T-helper 9 cell (primary cell): ENCODE results near the gene POLR3F.
"Not testable (repeated sequence)": the region's sequence is repeated elsewhere in the genome, so short reads cannot be mapped to it uniquely, and the experiment has no call there.

Experiments used
- DNase-seq: peaks from one replicate; pipeline ENCODE4 v3.0.0-alpha.2; 2020
- total RNA-seq, 2 donors: gene quantifications; one replicate each; lab custom pipeline; 2026; lab: John Stamatoyannopoulos, UW

Gene POLR3F, protein sequence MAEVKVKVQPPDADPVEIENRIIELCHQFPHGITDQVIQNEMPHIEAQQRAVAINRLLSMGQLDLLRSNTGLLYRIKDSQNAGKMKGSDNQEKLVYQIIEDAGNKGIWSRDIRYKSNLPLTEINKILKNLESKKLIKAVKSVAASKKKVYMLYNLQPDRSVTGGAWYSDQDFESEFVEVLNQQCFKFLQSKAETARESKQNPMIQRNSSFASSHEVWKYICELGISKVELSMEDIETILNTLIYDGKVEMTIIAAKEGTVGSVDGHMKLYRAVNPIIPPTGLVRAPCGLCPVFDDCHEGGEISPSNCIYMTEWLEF
- 19.1 to 27.4 reads per million in 2 donors for total RNA-seq

DNA sequence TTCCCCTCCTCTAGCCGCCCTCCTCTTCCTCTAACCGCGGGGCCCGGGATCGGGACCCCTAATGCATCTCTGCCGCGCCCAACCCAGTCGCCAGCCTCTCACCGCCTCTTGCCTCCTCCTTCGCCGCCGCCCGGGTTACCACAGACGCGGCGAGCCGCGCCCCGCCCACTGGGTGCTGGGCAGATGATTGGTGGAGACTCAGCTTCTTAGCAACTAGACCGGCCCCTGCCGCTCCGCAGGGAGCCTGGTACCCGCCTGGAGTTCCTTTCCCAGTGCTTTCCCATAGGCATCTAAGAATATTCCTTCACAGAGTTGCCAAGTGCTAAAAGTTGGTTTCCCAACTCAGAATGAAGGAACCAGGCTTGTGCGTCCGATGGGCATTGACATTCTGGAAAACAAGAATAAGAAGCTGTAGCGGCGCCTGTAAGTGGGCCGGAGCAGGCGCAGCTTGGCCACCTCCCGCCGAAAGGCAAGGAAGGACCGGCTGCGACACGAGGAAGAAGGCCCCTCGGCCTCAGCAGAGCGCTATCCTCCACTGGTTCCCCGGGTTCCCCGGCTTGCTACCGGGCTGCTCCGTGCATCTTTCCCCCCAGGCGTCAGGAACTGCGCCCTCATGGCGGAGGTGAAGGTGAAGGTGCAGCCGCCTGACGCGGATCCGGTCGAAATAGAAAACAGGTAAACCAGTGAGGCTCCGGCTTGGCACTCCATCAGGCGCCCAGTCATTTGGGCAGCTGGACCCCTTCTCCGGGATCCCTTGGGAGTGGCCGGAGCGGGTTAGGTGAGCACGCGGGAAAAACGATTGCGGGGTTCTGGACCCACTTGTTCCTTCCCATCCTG, at the start of gene POLR3F, which contains the start of gene DZANK1:
Gene POLR3F (plus strand): TSS at position 497 of the 837 bp plus-strand sequence. CDS start 117 bp downstream, at position 614.
Gene DZANK1 (minus strand): TSS at position 137 of the 837 bp plus-strand sequence. CDS start 1,672 bp downstream, outside the sequence.
- peak; percentile 87 for DNase-seq

DNA sequence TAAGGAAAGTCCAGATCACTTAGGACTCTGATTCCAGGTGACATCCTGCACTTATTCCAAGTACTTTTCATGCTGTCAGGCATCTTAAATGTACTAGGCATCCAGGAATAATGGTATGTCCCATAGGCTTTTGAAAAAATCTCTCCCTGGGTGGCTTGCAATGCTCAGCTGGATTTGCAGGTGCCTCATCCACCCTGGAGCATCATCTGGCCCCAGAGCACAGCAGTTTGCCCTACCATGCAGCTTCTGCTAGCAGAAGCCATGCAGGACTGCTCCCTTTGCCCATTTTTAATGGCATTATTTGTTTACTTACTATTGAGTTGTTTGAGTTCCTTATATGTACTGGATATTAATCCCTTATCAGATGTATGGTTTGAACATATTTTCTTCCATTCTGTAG, 45.6 kb upstream of the POLR3F start:
- DNase-seq: no peak

DNA sequence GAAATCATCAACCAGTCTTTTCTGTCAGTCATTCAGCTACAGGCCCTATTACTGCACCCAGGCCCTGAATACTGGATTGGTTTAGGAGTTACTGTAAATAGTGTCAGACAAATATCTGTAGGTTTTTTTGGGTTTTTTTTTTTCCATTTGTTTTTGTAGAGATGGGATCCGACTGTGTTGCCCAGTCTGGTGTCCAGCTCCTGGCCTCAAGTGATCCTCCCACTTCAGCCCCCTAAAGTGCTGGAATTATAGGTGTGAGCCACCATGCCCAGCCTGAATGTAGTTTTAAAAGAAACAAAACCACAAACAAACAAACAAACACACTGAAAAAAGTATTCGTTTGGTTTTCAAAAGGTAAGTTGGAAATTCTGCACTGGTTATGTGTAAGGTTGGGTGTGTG, 40.0 kb upstream of the POLR3F start:
- no peak for DNase-seq

DNA sequence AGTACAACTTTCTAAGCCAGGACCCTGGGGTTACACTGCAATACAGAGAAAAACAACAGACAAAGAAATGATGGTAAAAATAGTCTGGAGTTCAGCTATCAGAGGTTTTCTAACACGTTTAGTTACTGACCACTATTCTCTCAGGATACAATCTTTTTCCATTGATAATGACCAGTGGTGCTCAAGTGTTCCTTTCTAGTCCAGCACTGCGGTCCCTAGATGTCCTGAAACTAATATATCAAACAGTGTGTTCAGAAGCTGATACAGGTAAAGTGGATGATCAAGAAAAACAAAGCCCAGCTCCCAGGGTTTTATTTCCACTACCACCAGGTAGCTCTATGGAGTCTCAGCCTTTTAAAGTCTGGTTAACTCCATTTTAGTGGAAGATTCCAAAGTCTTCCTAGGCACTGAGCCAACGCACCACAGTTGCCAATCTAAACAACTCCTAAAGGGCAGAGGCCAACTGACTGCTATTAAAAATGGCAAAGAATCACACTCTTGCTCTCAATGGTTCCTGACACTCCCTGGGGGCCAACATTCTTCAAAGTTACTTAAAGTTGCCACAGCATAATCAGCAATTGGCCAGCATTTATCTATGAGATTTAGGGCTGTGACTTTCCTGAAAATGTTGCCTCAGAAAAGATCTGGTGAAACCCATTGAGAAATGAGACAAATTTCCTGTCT, 38.6 kb upstream of the POLR3F start:
- no peak for DNase-seq

DNA sequence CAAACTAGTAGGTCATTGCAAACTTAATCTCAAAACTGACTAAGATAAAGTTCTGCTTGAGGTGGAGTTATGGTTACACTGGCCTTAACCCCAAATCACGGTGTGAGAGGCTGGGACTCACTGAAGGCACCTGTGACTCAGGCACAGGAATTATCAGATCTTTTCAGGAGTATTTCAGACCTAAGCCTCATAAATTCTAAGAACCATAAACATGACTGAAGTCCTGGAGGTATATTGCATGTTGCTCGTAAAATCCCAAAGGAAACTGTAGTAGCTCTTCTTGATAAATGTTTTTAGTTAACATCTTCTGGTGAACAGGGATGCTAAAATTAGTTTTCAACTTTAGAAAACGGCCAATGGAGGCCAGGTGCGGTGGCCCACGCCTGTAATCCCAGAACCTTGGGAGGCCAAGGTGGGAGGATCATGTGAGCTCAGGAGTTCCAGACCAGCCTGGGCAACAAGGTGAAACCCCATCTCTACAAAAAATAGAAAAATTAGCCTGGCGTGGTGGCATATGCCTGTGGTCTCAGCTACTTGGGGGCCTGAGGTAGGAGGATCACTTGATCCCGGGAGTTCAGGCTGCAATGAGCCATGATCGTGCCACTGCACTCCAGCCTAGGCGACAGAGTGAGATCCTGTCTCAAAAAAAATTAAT, 36.9 kb upstream of the POLR3F start:
- no peak for DNase-seq

DNA sequence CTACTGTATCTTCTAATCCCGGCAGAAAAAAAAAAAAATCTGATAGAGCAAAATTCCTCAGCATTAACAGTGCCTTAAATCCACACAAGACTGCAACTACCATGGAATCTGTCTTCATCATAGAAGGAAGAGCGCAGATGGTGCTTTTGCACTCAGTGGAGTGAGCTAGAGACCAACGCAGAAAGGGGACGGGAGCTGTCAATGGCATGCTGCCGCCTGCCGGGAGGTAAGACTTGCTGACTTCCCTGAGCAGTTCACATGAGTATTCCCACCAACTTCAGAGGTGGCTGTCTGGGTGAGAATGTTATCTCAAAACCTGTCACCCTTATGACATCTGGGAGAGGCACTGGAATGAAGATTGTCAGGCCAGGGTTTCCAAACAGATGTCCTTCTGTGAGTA, 36.0 kb upstream of the POLR3F start:
- no peak for DNase-seq

DNA sequence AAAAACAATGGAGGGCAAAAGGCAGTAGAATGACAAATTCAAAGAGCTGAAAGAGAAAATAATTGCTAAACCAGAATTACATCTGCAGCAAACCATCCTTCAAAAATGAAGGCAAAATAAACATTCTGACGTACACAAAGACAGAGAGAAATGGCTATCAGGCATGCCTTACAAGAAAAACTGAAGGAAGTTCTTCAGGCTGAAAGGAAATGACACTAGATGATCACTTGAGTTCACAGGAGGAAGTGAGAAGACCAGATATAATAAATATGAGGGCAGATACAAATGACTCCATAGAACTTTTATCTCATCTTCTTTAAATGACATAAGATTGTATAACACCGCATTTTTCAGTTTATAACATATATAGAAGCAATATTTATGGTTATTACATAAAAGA, 30.3 kb upstream of the POLR3F start:
- no peak for DNase-seq

DNA sequence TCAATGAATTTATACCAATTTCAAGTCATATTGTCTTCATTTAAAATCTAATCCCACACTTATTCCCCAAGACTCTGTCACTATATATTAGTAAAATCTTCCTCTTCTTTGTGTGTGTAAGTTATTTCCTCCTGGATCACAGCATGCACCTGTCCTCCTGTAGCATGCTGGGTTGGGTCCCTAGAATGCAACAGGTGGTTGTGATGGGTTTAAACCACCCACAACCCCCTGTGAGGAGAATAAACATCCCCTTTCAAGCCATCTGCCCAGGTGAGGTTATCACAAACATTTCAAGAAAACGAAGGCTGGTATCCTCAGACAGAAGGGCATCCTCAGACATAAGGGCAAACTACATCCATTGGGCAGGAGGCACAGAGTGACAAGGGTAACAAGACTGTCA, 26.8 kb upstream of the POLR3F start:
- no peak for DNase-seq

DNA sequence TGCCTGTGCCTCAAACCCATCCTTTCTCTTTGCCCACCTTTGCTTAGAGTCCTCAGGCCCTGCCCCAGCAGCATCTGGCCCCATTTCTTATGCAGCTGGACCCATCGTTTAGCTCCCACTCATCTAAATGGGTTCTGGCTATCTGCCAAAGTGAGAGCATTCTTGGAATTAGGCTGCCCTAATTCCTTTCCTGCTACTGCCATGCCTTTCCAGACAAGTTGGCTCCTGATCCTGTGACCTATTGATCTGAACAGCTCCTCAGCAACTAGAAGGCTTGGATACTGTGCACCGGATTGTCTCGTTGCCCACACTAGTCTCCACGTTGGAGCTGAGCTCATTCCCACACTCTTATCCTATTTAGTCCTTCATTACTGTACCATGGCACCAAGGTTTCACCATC, 23.3 kb upstream of the POLR3F start:
- DNase-seq: no peak

DNA sequence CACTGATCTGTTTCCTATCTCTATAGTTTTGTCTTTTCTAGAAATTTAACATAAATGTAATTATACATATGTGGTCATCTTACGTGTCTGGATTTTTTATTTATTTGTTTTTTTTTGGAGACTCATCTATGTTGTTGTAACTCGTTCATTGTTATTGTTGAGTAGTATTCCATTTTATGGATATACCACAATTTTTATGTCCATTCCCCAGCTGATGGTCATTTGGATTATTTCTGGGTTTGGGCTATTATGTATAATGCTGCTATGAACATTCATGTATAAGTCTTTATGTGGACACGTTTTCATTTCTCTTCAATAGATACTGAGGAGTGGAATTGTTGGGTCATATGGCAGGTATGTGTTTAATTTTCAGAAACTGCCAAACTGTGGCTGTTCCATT, 10.6 kb upstream of the POLR3F start:
- no peak for DNase-seq

DNA sequence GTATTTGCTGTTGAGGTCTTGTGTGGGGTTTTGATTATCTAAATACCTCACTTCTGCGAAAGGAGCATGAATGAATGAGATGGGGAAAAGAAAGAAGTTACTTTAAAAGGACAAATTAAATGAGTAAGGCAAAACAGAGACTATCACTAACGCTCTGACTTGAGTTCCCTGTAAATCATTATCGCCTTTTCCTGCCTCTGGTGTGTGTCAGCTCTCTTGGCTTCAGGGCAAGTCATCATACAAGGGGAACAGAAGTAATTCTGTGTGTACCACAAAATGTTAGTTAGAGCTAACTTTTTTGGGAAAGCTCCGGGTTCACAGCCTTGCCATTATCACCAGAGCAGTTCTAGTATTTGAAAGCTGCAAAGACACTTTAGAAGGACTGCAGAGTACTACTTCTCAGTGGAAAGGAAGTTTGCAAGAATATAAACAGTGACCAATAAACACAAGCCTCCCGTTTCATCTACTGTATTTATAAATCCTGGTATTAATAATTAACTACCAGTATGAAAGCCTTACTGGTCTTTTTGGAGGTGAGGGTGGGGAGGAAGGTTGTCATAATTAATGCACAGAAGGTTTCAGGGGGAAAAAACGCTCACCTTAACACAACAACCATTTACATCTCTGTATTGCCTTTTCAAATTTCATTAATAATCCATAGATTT, 1.5 kb upstream of the POLR3F start:
- DNase-seq: no peak

DNA sequence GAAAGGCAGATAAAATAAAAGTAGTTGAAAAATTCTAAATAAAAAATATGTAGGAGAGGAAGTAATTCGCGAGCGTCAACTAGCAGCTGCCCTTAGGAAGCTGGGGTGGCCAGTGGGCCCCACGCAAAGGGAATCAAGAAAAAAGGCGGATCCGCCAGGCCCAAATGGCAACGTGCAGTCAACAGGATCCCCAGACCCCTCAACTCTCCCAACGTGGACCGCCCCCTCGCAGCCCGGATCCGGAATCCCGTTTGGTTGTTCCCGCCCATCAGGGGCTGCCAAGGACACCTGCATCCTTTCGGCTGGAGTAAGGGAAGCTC, 656 bp upstream of the POLR3F start:
- DNase-seq: no peak

DNA sequence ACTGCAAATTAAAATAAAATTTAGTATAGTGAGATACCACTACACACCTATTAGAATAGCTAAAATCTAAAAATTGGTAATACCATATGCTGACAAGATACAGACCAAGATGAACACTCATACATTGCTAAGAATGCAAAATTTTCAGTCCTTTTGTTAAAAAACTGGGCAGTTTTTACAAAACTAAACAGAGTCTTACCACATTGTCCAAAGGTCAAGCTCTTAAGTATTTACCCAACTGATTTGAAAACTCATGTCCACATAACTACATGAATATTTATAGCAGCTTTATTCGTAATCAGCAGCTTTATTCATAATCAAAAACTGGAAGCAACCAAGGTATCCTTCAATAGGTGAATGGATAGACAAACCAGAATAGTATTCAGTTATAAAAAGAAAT, 10.0 kb downstream of the POLR3F start:
- no peak for DNase-seq

DNA sequence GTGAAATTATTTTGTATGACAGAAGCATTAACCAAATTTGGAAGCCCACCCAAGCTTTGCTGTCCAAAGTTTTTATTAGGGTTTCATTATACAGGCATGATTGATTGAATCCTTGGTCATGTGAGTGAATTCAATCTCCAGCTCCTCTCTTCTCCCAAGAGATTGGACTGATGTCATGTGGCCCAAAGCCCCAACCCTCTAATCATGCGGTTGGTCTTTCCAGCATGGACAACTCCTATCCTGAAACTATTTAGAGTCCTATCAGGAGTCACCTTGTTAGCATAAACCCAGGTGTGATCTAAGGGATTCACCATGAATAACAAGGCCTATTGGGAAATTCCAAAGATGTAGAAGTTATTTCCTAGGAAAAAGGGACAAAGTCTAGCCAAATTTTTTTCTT, 10.6 kb downstream of the POLR3F start:
- no peak for DNase-seq

DNA sequence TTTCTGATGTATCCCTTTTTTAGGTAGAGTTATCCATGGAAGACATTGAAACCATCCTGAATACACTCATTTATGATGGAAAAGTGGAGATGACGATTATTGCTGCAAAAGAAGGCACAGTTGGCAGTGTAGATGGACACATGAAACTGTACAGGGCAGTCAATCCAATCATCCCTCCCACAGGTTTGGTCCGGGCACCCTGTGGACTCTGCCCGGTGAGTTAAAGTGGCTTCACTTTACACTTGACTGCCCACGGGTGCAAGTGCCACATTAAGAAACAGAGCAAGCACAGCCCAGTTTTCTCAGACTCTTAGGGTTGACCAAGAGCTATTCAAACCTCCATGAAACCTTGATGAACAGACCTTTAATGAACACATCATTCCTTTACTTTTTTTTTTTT, 14.4 kb downstream of the POLR3F start:
- DNase-seq: no peak

DNA sequence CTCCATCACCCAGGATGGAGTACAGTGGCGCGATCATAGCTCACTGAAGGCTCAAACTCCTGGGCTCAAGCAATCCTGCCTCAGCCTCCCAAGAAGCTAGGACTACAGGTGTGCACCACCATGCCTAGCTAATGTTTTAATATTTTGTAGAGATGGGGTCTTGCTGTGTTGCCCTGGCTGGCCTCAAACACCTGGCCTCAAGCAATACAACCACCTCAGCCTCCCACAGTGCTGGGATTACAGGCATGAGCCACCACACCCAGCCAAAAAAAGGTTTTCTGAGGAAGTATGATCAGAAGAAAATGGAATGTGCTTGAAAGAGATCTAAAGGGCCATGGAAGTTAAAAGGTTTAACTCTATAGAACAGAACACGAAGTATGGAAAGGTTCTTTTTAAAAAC, 21.1 kb downstream of the POLR3F start:
- DNase-seq: no peak

DNA sequence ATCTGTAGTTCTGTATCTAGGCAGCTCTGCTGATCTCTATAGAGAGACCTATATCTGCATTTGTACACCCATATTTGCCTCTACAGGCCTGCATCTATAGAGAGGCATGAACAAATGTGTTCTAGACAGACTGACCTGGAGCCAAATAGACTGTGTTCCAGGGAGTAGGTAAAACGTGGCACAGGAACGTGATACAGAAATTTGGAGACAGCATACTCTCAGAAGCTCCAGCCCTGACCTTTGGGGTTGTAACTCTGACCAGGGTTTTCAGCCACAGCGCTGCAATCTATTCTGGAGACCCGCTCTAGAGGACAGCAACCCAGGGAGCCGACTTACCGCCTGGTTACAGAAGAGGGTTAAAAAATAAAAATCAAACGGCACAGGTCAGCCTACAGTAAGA, 28.9 kb downstream of the POLR3F start:
- DNase-seq: no peak

DNA sequence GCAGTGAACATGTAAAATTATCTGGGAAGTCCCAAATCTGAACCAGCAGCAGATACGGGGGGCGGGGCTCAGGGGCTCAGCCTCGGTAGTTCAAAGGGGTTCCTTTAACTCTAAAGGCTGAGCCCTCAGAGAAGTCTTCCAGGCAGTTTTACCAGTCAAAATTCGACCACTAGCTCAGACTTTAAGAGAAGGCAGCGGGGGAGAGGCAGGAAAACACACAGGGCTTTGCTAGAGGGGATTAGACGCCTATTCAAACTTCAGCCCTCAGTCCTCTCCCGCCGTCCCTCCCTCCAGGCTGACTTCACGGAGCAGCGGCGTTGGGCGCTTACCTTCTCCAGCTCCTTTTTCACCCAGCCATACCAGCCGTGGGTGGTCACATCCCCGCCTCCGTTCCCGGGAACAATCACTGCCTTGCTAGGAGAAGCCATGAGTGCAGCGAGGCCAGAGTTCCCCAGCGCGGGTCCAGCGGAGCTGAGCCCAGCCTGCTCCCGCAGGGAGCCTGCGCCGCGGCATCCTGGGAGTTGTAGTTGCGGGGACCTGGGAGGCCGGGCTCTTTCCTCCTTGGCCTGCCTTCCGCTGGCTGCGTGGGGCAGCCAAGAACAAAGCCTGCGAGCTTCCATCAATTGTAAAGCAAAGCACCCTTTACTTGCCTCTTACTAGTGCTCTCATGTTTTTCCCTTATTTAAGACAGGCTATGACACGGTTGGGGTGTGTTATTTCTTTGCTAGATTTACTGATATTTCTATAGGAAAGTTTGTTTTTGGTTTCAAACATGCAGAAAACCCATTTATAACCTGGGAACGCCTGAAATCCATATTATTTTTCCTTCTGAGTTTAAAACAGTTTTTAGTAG, 29.8 kb downstream of the POLR3F start, which contains the start of gene RBBP9:
Gene RBBP9 (minus strand): TSS at position 486 of the 853 bp plus-strand sequence. CDS start 58 bp downstream, at position 428.
- peak; percentile 56 for DNase-seq

DNA sequence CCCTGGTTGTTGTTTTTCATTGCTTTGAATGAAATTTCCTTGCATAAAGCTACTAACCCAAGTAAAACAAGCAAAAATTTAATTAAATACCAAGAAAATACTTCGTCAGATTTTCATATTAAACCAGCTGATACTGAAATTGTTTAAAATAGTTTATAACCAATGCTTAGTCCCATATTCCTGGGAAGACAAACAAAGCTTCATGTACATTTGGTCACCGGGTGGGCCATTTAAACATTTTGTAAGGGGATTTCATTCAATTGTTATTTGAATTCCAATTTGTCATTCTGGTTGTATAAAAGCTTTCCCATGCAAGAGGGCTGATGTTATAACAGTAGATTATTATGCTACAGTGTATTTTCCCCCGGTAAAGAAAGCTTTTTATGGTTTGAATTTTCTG, 30.4 kb downstream of the POLR3F start:
- DNase-seq: no peak

DNA sequence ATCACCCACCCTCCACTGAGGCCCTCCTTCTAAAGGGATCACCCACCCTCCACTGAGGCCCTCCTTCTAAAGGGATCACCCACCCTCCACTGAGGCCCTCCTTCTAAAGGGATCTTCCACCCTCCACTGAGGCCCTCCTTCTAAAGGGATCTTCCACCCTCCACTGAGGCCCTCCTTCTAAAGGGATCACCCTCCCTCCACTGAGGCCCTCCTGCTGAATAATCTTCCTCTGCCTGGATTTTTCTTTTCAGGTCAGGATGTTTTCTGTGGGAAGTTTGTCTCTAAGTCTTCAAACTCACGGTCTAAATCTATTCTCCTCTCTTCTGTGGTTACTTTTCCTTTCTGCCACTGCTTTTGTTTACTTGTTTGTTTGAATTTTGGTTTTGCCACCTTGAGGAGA, 34.5 kb downstream of the POLR3F start:
- not testable (repeated sequence) for DNase-seq

DNA sequence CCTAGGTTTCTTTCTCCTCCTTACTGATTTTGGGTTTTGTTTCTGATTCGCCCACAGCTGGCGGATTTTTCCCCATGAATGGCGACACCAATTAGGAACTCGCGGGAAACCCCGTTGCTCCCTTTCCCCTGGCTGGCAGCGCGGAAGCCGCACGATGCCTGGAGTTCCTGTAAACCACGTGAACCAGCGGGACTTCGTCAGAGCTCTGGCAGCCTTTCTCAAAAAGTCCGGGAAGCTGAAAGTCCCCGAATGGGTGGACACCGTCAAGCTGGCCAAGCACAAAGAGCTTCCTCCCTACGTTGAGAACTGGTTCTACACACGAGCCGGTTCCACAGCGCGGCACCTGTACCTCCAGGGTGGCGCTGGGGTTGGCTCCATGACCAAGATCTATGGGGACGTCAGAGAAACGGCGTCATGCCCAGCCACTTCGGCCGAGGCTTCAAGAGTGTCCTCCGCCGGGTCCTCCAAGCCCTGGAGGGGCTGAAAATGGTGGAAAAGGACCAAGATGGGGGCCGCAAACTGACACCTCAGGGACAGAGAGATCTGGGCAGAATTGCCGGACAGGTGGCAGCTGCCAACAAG, 37.4 kb downstream of the POLR3F start:
- no peak for DNase-seq
